ENCODE measurements around the gene PTTG1IP2. TPM values are rescaled to one million over a fixed set of nuclear protein-coding genes. Genes with fewer than 3 reads are reported as not detected.

PTTG1IP2 gene
- not detected in 2 replicates for total RNA-seq (2014; rRNA removed; shearing (Covaris generic))
- polyA plus RNA-seq (2015; cell fraction: cytosol; rRNA removed), result not detected in 2 replicates
- polyA plus RNA-seq (2015; cell fraction: nucleus; rRNA removed), result not detected in 2 replicates

DNA sequence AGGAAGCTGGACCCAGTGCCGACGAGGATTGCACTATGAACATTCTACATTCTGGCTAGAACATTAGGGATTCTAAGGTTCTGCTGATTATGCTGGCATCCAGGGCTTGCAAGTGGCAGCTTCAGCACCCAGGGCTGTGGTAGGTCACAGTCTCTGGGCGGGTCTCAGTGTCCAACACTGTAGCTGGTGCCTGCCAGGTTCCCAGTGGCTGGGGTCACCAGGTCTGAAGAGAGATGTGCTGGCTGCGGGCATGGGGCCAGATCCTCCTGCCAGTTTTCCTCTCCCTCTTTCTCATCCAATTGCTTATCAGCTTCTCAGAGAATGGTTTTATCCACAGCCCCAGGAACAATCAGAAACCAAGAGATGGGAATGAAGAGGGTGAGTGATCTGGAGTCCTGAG is at the start of gene PTTG1IP2:
Gene PTTG1IP2, plus strand, starts transcription at position 86 of the 400 bp plus-strand sequence. Its CDS starts 148 bp downstream, at position 234.
- DNase-seq (ENCODE audit: low read depth), result no peak

DNA sequence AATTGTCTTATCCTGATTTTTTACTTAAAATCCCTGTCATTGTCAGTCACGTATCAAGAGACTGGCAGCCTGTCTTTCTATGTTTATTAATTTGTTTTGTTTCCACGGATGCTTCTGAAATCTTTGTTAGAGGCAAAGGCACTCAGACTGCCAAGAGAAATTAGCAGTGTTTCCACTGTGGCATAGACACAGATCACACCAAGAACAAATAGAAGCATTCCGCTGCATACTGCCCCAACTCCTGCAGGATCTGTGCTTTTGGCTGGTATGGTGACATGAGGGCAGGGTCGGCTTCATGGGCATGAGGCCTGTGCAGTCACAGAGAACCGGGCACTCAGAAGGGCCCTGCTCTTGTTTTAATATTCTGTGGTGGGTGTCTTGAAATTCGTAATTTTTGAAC is 47.8 kb upstream of the PTTG1IP2 start:
- DNase-seq (ENCODE audit: low read depth), result no peak

DNA sequence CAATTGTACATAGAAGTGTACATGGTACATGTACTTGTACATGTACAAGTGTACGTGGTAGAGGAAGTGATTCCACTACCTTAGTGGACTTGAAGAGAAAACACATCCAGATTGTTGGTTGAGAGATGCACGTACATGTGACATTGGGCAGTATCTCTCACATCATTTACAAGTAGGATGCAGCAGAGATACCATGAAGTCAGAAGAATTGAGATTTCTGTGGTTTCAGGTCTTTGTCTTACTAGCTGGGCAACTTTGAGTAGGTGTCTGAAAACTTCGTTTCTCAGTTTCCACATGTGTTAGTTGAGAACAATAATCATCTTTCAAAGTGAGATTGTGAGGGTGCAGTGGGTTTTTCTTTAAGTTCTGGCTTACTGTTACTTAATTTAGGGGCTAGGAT is 44.7 kb upstream of the PTTG1IP2 start:
- DNase-seq (ENCODE audit: low read depth), result no peak

DNA sequence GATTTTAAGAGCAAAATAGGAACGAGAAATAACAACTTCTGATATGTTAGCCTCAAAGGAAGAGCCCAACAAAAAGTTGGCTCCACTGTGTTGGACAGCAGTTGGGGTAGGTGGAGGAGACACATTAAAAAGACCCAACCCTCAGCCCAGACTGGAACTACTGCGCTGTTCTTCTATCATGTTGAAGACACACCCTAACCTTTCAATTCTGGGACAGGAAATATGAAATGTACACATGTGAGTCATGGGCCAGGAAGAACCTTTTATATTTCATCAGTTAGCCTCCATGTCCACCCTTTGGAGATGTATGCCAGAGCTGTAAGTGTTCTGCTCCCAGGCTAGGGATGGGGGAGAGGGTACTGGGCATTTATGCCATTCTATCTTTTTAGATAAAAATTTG is 44.1 kb upstream of the PTTG1IP2 start:
- DNase-seq (ENCODE audit: low read depth), result peak; percentile 68

DNA sequence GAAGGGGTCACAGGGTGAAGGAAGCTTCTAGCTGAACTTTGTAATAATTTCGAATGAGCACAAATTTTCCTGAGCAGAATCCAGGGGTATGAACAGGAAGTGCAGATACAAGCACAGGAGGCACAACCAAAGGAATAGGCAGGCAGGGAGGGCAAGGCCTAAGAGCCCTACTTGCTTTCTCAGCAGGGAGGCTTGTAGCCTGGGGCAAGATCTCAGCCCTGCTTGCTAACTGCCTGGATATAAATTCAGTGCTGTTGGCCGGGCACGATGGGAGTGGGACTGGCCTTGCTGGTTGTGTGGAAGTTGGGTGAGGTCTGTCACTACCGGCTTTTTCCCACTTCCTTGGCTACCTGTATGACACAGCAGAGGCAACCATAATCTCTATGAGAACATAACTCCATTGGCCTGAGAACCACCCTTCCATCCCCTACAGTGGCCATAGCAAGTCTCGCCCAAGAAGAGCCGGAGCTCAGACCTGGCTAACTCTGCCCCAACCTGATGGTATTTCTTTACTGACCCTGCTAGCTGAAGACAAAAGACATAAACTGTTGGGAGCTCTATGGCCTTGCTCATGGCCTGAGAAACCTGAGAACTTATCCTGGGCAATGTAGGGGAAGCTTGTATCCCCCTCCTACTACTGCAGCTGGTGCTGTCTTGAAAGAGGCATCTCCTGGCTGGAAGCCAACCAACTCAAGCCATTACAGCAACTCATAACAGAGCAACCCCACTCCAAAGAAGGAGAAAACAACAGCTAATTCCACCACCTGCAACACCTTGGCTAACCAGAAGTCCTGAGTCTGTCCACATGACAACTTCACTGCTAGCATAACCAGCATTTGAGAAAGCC is 38.6 kb upstream of the PTTG1IP2 start:
- no peak for DNase-seq (ENCODE audit: low read depth)

DNA sequence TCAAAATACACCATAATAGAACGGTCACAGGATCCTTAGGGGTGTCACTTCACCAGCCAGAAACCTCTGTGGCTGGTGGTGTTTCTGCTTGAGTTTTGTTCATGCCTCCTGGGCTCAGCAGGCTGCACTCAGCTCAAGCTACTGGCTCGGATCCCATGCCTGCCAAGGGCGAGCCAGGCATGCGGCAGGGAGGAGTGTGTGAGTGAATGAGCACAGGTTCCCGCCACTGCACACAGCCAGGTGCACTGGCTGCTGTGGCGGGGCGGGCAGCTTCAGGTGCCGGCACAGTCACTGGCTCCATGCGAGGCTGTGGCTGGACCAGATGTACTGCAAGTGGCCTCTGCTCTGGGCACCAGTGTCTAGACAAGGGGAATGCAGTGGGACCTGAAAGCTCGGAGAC is 36.7 kb upstream of the PTTG1IP2 start:
- DNase-seq (ENCODE audit: low read depth), result no peak

DNA sequence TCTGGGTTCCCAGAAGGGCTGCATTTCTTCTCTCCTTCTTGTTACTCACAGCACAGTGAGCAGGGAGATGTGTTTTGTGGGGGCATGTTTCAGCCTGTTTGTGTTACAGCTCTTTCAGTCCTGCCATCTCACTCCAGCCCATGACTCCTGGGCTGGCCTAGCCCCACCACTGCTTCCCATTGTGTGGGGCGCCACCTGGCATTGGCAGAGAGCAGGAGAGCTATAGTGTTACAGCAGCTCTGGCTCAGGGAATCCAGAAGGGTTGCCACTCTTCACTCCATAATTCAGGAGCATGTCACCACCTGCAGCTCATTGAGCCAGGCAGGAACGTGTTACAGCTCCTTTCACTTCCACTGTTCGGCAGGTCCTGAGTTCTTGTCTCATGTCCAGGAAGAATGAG is 36.2 kb upstream of the PTTG1IP2 start:
- no peak for DNase-seq (ENCODE audit: low read depth)

DNA sequence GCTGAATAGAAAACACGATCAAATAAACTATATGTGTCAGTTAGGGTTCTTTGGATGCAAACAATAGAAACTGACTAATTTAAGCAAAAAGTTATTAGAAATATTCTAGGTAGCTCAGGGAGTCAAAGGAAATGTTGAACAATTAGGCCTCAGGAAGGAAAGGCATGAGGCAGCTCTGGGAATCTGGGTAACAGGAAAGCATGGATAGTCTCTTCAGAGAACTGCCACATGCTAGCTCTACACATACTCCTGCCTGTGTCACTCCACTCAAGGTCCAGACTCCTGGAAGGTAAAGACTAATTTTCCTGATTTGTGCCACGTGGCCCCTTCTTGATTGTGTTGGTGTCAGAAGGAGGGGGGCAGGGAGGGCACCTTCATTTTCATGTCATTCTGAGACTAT is 23.8 kb upstream of the PTTG1IP2 start:
- no peak for DNase-seq (ENCODE audit: low read depth)

DNA sequence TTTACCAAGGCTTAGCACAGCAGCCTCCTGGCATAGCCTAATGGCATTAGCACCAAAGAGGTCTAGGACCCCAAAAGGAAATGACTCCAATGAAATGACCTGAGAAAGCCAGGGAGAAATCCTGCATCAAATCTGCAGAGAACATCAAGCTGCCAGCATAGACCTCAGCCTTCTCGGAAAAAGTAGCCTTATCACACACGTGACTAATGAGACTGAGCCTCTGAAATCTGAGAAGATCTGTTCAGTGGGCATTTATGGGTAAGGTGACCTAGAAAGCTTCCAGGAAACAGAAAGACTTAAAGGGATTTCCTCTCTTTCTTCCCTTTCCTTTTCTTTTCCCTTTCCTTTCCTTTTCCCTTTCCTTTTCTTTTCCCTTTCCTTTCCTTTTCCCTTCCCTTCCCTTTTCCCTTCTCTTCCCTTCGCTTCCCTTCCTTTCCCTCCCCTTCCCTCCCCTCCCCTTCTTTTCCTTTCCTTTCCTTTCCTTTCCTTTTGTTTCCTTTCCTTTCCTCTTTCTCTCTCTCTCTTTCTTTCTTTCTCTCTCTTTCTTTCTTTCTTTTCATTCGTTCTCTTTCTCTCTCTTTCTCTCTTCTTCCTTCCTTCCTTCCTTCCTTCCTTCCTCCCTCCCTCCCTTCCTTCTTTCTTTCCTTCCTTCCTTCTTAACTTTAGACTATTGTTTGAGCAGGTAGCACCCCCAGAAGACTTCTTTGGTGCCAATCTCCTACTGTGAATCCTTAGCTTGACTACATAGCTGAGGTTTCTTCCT is 23.1 kb upstream of the PTTG1IP2 start:
- no peak for DNase-seq (ENCODE audit: low read depth)

DNA sequence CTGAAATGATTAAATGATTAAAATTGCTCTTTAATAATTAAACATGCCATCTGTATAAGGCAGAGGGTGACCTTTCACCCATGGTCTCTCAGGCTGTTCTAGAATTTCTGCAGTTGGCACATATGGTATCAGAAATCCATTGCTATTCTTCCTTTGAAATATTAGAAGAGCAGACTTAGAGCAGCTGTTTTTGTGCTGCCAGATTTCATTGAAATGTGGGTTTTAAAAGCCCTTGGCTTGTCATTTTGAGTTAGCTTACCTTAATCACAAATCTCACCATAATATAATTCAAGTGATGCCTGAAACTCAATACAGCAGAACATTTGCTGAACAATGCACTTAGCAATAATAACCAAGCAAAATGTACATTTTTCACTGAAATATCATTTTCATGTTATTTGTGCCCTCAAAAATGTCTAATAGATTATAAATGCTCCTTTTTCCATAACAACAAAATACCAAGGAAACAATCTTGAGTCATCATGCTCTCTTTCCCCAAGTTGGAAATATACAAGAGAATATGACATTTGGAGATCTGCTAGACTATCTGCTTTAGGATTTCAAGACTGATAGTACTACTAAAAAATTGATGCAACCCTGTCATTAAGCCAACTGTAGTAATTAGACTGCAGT is 16.1 kb upstream of the PTTG1IP2 start:
- DNase-seq (ENCODE audit: low read depth), result no peak

DNA sequence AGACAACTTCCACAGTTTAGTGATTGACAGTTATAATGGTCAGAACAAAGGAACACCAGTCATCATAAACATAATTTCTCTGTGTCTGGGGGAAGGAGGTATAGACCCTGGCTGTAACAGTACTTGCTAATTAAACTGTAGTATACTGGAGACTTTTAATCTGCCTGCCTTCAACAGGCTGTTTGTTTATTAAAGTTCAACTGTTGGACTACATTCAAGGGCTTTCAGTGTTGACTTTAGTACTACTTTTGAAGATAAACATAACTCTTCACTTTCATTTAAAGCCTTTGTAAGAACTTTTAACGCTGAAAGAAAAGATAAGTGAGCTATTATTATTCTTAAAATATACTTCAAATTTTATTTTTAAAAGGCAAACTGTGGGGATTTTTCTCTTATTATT is 15.5 kb upstream of the PTTG1IP2 start:
- no peak for DNase-seq (ENCODE audit: low read depth)

DNA sequence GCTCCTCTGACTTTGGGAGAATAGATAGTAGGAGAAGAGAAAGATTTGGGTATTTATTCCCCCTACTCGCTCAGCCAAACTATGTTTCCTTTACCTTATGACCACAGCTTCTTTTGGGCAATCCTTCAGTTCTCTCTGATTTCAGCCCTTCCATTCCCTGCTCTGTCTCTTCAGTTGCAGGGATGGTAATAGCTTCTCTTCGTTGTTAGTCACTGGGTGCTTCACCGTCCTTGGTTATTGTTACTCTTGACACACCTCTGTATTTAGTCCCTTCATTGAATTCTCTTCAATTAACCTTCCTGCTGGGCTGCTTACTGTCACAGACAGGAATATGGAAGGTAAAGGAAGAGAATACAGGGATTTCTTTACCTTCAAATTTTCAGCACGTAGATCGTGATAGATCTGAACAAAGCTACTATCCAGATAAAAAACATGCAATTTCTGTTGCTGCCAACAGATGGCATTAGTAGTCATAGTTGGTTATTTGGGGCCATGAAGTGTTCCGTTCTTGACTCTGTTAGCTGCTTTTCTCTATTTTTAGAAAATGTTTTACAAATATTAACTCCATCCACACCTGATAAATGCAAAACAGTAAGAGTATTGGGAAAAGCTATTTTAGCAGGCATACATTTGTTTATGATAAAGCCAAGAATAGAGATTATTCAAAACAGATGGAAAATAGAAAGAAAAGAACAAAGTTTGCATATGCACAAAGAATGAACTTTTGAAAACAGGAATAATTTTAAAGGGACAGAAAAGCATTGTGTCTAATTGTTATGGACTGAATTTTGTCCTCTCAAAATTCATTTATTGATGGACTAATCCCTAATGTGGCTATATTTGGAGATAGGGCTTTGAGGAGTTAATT is 14.0 kb upstream of the PTTG1IP2 start:
- peak; percentile 56 for DNase-seq (ENCODE audit: low read depth)

DNA sequence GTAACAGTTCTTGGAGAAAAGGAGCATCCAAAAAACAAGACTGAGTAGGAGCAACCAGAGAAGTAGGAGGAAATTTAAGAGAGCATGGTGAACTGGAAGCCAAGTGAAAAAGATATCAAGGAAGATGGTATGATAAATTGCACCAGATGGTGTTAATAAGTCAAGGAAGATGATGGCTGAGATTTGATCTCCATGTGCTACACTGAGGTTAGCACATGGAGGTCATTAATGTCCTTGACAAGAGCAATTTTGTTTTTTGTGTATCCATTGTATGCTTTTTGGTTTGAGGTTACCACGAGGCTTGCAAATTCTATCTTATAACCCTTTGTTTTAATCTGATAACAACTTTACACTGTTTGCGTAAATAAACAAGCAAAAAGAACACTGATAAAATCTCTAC is 11.3 kb upstream of the PTTG1IP2 start:
- DNase-seq (ENCODE audit: low read depth), result no peak

DNA sequence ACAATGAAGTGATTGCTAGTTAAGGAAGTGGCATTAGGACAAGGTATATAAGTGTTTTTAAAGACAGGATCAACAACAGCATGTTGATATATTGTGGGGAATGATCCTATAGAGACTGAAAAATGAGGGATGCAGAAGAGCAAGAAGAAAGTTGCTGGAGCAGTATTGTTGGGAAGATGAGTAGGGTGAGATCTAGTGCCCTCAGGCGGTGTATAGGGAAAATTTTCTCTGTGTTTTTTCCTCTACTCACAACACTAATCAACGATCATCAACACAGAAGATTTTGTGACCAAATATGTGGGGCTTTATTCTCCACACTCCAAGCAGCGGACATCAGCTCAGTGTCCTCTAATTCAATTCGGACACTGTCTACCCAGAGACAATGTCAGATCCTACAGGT is 9.6 kb upstream of the PTTG1IP2 start:
- DNase-seq (ENCODE audit: low read depth), result peak; percentile 38

DNA sequence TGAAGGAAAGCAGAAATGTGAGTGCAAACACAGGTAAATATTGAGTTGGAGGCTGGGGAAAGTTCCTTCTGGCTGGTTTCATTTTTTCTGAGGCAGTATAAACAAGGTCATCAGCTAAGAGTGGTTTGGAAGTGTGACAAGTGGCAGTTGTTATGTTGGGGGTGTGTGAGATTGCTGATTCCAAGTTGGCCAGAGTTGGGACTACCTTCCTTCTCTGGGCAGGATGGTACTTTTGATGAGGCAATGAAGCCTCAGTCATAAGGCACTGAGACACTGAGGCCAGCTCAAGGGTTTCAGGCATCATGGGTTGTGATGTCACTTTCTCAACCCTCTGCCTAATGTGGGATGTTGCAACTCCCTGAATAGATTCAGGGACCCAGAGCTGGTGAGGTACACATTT is 8.2 kb upstream of the PTTG1IP2 start:
- no peak for DNase-seq (ENCODE audit: low read depth)

DNA sequence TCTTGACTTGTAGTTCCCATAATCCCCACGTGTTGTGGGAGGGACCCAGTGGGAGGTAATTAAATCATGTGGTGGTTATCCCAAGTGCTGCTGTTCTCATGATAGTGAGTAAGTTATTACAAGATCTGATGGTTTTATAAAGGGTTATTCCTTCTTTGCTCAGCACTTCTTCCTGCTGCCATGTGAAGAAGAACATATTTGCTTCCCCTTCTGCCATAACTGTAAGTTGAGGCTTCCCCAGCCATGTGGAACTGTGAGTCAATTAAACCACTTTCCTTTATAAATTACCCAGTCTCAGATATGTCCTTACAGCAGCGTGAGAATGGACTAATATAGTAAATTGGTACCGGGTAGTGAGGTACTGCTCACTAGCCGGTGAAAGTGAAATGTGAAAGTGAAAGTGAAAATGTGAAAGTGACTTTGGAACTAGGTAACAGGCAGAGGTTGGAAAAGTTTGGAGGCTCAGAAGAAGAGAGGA is 6.2 kb upstream of the PTTG1IP2 start:
- peak; percentile 33 for DNase-seq (ENCODE audit: low read depth)

DNA sequence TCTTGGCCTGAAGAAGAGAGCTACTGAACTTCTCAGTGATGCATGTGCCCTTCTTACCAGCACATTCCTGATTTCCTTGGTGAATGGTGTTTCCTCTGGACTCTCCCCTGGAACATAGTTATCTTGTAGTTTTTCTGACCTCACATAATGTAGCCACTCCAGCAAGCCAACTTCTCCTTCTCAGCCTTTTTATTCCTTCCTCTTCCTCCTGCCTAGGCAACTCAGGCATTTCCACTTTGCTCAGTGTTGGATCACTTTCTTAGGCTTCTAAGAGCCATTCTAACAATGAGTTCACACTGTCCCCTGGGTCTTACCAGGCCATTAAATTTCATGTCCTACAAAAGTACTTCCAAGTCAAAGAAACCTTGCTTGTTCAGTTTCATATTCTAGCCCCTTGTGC is 3.6 kb upstream of the PTTG1IP2 start:
- no peak for DNase-seq (ENCODE audit: low read depth)

DNA sequence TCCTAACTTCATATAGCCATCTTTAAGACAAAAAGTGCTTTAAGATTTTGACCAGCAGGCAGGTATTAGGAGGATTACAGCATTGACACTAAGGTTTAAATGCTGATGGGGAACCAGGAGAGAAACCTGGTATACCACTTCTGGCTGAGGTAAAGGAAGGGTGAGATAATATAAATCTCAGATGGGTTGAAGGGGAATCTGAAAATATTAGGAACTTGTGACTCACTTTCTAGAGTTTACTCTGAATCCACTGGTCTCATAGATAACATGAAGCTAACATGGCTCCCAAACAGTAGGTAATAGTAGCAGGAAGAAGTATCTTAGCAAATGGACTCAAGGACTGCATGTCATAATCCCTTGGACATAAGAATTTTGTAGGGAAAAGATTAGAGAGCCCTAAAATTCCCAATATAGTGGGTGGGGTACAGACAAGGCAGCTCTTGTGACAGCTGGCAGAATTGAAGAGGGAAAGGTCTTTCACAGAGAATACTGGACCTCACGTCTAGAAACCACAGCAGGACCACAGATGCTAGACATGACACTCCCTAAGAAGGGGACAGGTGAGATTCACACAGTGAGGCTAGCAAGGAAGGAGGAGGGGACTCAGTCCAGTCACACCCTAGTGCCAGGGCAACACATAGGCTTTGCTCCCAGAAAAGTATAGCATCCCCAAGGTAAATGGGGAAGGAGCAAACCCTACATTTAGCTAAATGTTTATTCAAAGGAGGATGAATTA is 3.5 kb downstream of the PTTG1IP2 start:
- no peak for DNase-seq (ENCODE audit: low read depth)

DNA sequence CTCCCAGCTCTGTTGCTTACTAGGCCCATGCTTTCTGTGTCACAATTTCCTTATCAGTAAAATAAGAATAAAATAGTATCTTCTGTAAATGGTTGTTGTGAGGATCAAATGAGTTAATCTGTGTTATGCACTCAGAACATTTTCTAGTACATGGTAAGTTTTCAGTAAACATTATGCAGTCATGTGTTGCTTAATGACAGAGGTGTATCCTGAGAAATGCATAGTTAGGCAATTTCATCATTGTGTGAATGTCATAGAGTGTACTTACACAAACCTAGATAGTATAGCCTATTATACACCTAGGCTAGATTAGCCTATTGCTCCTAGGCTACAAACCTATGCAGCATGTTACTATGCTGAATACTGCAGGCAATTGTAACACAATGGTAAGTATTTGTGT is 4.4 kb downstream of the PTTG1IP2 start:
- no peak for DNase-seq (ENCODE audit: low read depth)
